NOMO-1 (cell line): Measurements from ENCODE around the gene CNN2.
"Not testable (repeated sequence)": the region's sequence is repeated elsewhere in the genome, so short reads cannot be mapped to it uniquely, and the experiment has no call there.

Experiments
- DNase-seq, 2 experiments: peaks; one replicate each; lab custom pipeline; 2025; ENCODE audit not compliant: unreplicated experiment in 2 of 2; lab: John Stamatoyannopoulos, UW

CNN2 gene

GRCh38 chr19:1010586-1011510 is 15.6 kb upstream of the CNN2 start:
- DNase-seq = no peak

- no peak for DNase-seq
Observed at GRCh38 chr19:1011831-1012333, 14.5 kb upstream of the CNN2 start.

- DNase-seq = no peak
Observed at GRCh38 chr19:1012334-1012733, 14.1 kb upstream of the CNN2 start.

DNA sequence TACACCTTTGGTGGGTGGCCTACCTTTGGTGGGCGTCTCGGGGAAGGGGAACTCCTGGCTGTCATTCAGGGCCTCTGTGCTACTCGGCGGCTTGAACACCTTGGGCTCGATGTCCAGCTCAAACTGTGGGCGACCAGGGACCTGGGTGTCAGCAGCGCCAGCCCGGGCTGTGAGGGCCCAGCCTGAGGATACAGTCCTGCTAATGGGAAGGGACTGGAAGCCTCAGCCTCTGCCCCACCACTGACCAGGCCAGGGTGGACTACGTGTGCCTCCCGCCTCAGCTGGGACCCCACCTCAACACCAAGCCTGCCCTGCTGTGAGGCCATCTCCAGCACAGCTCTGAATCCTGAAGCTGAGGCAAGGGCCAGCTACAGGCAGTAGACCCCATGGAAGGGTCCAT is 13.2 kb upstream of the CNN2 start:
- no peak for DNase-seq

DNA sequence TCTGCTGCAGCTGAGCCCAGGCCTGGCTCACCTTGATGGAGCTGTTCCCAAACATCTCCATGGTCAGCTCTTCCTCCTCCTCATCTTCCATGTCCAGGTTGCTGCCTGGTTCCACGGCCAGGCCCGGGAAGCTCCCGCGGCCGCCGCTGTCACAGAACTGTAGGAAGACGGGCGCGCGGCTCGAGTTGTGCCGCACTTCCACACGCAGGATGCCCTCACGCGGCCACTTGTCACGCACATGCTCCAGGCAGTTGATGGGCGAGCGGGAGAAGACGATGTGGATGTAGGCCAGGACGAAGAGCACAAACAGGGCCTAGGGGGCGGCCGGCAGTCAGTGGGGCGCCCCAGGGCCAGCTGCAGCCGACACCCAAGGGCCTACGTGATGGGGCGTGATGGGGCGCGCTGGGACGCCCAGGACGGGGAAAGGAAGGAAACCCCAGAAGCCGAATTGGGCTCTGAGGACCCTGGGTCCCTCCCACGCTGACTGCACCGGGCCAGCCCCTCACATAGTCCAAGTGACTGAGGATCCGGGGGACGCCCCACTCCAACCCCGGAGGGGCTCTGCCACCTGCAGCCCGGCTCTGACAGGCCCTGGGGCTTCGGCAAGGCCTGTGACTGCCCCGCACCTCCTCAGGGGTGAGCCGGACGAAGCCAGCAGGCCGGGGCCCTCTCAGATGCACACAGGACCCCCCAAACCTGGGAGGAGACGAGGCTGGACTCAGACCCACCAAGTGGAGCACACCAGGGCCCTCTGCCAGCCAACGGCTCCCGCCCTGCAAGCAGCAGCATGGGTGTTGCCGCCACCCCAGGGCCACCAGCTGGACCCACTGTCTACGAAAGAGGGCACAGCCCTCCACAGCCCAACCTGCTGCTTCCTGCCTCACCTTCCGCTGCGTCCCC is 12.0 kb upstream of the CNN2 start:
- no peak for DNase-seq

- DNase-seq = no peak
Observed at GRCh38 chr19:1015061-1015781, 11.2 kb upstream of the CNN2 start.

DNA sequence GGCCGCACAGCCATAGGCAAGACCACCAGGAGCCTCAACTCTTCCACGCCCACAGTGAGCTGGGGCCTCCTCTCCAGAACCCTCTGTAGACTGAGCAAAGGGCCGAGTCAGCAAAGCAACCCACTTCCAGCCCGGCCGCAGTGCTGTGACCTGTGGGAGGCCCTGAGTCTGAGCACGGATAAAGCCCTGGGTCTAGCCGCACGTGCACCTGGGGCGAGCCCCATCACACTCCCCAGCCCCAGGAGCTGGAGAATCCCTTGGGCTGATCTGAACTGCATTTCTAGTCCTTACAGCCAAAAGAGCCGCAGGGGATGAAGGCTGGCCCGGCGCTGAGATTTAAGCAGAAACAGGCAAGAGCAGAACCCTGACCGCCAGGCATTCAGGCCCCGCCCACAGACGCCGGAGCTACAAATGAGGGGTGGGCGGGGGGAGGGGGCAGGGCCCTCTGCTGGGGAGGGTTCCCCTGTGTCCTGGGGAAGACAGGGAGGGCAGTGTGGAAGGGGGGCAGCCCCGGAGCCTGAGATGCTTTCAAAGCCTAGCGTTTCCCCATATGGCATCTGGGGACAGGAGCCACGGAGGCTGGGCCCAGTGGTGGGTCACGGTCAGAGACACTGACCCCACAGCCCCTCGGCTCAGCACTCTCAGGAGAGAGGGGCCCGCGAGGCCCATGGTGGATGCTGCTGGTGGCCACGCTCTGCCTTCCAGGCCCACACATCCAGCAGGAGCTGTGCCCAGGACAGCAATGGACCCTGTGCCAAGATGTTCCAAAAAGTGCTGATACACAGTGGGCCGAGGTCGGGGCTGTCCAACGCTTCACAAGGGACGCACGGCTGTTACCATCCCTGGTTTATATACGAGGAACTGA is 10.4 kb upstream of the CNN2 start:
- no peak for DNase-seq

DNA sequence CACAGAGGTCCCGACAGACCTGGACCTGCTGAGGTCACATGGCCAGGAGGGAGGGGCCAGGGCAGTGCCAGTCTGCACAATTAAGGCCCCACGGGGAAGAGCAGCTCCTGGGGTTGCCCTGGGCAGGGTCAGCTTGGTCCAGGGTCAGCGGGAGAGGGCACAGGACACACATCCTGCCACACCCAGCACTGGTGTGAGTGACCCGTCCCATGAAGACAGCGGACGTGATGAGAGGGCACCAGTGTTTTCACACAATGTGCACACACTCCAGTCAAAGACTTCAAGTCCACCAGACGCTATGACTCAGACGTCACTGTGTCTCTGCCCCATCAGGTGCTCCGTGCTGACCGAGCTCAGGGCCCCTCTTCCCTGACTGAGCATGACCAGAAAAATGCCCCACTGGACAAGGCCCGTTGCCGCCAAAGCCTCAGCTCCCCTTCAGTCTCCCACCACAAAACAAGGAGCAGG is 9.7 kb upstream of the CNN2 start:
- no peak for DNase-seq

GRCh38 chr19:1017115-1017905 is 9.1 kb upstream of the CNN2 start:
- no peak for DNase-seq

GRCh38 chr19:1017906-1018305 is 8.5 kb upstream of the CNN2 start:
- DNase-seq = no peak

DNA sequence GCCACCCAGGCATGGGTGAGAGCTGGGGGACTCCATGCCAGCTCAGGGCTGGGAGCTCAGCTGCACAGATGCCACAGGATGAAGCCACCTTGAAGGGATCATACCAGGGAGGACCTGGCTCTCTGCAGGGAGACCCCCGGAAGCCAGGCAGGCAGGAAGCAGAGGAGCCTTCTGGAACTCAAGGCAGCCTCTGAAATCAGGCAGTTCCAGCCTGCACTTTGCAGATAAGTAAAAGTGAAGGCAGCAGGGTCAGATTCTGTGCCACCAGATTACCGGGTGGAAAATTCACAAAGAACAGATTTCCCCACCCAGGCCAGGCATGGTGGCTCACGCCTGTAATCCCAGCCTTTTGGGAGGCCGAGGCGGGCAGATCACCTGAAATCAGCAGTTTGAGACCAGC is 8.0 kb upstream of the CNN2 start:
- DNase-seq = no peak

DNA sequence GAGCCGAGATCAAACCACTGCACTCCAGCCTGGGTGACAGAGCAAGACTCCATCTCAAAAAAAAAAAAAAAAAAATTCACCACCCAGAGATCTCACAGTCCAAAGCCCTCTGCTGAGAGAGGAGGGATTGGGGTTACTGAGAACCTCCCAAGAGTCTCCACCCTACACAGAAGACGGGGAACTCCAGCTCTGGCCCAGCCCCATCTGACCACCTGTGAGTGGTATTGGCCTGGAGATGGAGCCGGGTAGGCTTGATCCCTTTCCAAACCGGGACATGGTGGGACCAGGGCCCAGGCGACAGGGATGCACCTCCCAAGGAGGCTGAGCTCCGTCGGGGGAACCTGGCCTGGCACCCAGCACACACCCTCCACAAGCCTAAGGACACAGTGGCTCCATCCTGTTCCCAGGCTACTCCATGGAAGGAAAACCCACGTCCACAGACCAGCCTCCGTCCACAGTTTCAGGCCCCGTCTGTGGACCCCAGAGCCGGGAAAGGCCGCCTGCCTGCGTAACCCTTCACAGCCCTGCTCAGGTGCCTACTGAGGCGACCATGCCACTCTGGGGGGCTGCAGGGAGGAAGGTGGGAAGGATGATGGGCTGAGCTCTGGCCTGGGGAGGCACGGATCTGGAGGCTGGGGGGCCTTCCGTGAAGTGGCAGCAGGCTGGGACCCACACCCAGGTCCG is 7.3 kb upstream of the CNN2 start:
- no peak for DNase-seq

DNA sequence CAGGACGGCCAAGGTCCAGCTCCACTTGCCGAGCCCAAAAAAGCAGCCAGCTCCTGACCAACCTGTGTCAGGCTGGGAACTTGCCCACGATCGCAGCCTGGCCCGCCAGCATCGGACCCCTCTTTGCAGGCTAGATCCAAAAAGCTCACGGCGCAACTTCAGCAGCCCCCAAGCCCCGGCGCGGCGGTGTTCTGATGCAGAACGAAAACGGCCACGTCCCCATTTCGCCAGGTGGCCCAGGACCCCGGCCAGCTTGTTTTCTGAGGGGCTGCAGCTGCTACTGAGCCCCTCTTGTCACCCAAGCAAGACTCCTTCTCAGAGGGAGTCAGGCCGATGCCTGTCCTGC is 6.8 kb upstream of the CNN2 start:
- DNase-seq = no peak

- DNase-seq = peak in 1 of 2 experiments; percentile 39
Observed at GRCh38 chr19:1019980-1020867, 6.2 kb upstream of the CNN2 start.

GRCh38 chr19:1020868-1021425 is 5.5 kb upstream of the CNN2 start, which contains the start of gene TMEM259:
Gene TMEM259 (minus strand): TSS chr19:1021123. CDS start chr19:1020996, 127 bp downstream.
- DNase-seq = peak; percentile 92 to 99

- not testable (repeated sequence) for DNase-seq
Observed at GRCh38 chr19:1023883-1024188, 2.6 kb upstream of the CNN2 start.

DNA sequence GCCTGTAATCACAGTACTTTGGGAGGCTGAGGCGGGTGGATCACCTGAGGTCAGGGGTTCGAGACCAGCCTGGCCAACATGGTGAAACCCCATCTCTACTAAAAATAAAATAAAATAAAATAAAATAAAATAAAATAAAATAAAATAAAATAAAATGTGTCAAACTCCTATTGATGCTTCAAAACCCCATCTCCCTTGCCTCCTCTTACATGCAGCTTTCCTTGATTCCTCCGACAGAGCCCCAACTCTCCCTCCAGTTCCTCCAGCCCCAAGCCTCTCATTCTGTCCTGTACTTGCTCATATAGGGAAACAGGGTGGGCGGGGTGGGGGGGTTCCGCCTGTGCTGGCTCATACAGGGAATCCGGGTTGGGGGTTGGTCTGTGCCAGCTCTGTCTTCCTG is 1.3 kb upstream of the CNN2 start:
- DNase-seq = not testable (repeated sequence)
